ENCODE measurements around the gene GNB1L.

The GNB1L gene

DNA sequence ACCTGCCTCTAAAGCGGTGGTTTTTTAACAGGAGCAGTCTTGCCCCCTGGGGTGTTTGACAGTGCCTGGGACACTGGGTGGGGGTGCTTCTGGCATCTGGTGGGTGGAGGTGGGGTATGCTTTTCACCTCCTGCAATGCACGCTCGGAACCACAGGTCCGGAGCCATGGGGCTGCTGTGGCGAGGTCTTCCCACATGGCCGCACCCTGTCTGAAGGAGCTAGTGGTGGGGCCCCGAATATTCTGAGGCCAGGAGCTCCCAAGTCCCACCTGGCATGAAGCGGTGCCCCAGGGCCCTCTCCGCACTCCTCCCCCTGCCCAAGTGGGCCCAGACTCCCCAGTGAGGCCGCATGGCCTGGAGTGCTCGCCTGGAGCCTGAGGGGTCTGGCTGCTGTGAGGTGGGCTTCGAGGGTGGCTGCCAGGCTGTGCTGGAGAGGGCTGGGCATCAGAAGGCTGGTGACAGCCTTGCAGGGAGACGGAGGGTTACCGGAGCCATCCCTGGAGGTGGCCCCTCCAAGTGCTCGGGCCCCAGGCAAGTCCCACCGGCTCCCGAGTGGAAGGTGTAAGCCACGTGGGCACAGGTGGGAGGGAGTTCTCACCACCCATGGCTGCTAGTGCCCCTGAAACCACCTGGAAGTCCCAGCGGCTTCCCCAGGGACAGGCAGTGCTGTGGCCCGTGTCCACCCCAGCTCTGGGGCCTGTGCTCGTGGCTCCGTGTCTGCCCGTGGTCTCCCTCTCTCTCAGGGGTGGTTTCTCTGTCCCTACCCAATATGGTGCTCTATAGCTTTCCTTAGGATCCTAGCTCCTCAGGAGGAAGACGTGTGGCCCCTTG, 79.0 kb downstream of the GNB1L start:
- DNase-seq (ENCODE audit: low spot score) = no peak

DNA sequence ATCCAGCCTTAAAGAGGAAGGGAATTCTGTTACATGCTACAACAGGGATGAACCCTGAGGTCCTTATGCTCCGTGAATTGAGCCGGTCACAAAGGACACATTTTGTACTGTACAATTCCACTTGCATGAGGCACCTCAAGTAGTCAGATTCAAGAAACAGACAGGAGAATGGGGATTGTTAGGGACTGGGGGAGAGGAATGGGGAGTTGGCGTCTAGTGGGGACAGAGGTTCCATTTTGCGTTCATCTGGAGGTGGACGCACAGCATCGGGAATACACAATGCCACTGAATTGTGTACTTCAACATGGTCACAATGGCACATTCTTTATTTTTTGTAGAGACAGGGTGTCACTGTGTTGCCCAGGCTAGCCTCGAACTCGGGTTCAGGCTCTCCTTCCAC, 80.0 kb downstream of the GNB1L start:
- DNase-seq (ENCODE audit: low spot score) = no peak

DNA sequence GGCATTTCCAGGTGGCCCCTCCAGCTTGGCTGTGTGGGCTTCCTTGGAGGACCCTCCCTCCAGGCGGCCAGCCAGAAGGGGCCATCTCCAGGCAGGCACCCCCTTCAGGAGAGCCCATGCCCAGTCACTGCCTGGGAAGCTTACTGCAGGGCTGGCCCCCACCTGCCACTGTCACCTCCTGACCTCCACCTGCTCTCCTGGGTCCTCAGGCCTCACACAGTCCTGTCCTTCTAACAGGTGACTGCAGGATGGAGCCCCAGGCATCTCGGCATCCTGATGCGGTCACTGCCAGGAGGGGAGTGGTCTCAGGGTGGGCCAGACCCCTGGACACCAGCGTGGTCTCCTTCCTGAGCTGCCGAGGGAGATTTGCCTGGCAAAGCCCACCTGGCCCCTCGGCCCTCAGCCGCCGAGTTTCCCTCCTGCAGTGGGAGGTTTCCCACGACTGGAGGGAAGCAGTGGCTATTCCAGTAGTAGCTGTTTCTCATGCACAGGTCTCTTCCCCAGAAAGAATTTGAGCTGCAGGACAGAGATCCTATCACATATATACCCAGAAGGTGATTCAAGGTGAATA, 81.1 kb downstream of the GNB1L start:
- DNase-seq (ENCODE audit: low spot score) = no peak

DNA sequence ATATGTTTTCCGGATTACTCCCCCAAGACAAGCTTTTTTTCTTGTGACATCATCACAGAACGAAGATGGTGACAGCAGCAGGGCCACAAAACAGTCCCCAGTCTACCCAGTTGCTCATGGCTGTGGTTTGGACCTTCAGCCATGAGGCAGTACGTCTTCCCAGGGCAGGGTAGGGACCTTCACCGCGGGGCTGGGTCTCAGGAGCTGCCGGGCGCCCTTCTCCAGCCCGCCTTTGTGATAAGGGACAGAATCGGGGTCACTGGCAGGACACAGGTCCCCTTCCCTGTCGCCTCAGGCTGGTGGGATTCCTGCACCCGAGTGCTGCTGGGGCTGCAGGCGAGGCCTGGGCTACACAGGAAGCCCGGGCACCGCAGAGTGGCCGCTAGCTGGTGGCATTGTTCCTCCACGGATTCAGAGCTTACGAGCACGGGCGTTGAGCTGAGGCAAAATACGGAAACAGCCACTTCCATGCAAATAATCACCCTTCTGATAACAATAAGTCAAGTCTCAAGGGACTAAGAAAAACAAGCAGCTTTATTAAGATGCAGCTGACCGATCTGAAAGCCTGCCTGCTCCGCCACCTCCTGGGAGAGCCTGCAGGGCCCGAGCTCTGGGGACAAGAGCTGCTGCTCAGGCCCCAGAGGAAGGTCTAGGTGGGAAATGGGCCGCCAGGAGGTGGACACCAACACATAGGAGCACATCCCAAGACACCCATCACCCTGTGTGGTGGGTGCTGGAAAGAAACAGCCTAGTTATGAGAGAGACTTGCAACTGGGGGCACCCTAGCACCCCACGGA, 81.8 kb downstream of the GNB1L start:
- DNase-seq (ENCODE audit: low spot score) = no peak

DNA sequence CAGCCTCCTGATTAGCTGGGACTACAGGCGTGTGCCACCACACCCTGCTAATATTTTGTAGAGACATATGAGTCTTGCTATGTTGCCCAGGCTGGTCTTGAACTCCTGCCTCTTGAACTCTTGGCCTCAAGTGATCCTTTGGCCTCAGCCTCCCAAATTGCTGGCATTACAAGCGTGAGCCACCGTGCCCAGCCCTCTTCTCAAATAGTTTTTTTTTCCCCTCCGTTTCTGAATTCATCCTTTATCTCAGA, 82.3 kb downstream of the GNB1L start:
- no peak for DNase-seq (ENCODE audit: low spot score)

DNA sequence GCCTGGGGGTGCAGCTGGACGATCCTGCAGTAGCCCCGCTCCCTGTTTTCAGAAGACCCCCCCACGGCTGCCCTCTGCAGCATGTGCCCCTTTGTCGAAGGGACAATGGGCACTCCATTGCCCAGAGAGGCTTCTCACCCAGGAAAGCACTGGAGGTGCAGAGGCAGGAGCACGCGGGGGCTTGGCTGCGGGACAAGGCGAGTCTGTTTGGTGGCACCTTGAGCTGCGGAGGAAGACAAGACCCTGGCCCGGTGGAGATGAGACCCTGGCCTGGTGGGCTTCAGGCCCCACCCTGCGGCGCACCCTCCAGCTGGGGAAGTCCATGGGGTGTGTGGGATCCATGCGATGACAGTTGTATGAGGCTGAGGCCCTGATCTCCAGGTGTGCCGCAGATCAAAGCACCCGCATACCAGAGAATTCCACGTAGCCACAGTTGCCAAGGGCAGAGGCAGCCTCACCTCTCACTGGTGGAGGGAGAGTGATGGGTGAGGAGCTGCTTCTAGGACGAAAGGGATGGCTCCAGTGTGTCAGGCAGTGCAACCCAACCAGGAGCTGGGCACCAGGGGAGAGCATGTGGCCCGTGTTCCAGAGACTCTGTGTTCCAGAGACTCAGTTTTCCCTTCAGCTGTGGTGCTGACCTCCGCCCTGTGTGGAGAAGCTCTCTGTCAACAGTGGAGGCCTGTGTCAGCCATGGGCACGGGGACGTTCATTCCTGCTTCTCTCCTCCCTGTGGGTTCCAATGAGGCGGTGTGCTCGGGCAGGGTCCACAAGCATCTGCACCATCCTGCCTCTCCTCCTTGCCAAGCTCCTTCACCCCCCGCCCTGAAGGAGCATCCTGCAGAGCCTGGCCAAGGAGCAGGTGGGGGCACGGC, 84.1 kb downstream of the GNB1L start:
- no peak for DNase-seq (ENCODE audit: low spot score)

DNA sequence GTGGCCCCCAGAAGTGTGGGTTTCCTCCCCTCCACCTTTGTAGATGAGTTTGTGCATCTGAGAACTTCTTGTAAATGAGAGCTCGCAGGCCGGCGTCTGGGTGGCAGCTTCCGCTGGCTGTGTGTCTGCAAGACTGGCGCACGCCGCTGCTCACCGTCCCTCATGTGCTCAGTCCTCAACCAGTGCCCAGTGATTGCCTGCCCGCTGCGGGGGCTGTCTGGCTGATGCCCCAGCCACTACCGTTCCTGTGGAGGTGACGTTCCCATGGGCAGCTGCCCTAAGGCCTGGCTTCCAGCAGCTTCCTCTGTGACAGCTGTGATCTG, 85.3 kb downstream of the GNB1L start:
- no peak for DNase-seq (ENCODE audit: low spot score)

DNA sequence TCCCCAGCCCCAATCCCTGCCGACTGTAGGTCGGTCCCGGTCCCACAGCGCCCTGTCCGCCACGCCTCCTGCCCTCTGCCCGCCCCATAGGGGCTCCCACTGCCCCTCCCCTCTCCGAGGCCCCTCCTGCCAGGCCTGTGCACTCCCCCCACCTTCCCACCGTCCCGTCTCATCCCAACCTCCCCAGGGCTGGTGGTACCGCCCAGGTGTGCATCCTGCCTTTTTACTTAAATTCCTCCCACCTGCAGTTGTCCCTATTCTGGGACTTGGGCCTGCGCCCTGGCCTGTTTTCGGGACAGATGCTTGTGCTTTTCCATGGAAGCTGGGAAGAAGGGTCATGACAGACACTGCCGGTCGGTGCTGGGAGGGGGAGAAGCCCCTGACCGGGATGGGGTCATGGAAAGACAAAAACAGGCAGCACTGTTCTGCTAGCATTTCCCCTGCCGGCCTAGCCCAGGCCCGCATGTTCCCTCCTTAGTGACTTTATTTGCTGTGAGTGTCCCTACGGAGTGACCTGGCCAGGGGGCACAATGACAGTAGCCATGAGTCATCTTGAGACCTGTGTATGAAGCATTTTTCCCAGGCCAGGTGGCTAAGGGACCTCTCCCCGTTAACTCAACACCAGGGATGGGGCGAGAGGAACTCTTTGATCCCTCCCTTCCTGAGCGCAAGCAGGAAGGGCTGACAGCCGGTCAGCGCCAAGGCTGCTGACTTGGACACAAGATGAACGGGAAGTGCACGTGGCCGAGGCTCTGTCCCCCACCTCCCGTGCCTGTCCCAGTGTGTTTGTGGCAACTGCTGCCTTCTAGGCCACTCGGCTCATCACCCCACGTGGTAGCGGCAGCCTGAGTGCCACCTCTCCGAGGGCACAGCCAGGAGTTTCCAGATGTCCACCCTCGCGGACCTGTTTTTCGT, 87.0 kb downstream of the GNB1L start:
- no peak for DNase-seq (ENCODE audit: low spot score)

DNA sequence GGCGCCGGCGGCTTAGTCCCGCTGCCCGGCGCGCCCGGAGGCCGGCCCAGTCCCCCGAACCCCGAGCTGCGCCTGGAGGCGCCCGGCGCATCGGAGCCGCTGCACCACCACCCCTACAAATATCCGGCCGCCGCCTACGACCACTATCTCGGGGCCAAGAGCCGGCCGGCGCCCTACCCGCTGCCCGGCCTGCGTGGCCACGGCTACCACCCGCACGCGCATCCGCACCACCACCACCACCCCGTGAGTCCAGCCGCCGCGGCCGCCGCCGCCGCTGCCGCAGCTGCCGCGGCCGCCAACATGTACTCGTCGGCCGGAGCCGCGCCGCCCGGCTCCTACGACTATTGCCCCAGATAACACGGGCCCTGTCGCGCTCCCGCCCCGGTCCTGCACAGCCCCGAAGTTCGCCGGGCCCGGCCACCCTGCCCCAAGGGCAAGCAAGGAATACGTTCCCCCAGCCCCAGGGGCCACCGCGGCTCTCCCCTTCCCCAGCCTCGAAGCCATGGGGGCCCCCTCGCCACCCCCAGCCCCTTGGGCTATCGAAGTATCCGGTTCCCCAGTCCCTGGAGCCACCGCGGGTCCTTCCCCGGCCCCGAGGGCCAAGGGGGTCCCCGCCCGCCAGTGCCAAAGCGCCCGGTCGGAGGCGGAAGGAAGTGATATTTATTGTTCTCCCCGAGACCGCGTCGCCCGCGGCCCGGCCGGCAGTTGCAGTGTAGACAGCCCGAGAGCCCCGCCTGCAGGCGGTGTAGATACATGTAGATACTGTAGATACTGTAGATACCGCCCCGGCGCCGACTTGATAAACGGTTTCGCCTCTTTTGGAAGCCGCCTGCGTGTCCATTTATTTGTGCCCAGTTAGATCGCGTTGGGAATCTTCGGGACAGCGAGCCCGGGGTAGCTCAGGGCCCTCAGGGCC, 87.9 kb downstream of the GNB1L start:
- no peak for DNase-seq (ENCODE audit: low spot score)

DNA sequence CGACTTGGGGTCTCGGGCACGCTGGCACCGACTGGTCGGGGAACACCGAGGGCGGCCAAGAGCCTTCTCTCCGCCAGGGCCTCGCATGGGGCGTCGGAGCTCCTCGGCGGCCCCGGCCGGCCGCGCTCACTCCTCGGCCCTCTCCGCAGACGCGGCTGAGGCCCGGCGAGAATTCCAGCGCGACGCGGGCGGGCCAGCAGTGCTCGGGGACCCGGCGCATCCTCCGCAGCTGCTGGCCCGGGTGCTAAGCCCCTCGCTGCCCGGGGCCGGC, 88.5 kb downstream of the GNB1L start:
- no peak for DNase-seq (ENCODE audit: low spot score)

DNA sequence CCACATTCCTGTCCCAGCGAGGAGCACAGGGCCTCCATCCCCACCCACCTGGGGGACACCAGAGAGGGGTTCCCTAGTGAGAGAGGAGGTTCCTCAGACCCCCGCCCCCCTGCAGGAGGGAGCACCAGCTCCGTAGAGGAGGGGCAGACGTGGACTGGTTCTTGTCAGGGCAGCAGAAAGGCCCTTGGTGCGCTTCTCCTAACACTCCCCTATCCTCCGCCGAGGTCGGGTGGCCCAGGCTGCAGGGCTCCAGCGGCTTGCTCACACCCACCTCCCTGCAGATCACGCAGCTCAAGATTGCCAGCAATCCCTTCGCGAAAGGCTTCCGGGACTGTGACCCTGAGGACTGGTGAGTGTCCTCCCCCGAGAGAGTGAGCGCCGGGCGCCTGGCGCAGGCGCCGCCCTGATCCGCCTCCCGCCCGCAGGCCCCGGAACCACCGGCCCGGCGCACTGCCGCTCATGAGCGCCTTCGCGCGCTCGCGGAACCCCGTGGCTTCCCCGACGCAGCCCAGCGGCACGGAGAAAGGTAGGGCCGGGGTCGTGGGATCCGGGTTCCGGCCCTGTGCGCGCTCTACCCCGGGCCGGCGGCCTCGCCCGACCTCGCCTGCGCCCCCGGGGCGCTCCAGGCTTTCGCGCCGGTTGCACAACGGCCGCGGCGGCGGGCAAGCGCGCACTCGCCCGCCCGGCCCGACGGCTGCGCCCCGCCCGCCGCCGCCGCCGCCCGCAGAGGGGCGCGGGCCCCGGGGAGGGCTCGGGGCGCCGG, 89.0 kb downstream of the GNB1L start:
- no peak for DNase-seq (ENCODE audit: low spot score)

DNA sequence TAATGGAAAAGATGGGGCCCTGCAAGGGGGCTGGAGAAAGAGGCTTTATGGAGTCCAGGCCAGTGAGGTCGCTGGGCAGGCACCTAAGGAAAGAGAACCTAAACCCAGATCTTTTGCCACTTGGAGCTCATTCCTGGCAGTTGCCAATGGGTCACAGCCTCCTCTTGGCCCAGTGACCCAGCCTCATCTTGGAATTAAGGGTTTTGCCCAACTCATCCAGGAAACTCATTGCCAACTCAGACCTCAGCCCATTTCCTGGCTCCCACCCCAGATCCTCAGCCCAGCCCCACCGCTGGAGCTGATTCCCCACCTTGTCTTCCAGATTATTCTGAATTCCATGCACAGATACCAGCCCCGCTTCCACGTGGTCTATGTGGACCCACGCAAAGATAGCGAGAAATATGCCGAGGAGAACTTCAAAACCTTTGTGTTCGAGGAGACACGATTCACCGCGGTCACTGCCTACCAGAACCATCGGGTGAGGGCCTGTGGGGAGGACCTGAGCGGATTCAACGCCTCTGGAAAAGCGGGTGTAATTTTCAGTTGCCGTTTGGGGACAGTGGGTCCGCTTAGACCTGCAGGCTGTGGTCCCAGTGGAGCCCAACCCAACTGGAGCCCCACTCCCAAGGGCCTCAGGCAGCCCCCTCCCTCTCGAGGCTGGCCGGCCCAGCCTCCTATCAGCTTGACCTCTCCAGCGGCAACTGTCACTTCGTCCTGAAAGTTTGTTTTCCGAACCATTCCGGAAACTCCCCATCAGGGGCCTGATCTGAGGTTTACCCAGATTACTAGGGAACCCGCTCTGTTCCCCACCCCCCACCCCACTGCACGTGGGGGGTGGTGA, 89.8 kb downstream of the GNB1L start:
- no peak for DNase-seq (ENCODE audit: low spot score)

DNA sequence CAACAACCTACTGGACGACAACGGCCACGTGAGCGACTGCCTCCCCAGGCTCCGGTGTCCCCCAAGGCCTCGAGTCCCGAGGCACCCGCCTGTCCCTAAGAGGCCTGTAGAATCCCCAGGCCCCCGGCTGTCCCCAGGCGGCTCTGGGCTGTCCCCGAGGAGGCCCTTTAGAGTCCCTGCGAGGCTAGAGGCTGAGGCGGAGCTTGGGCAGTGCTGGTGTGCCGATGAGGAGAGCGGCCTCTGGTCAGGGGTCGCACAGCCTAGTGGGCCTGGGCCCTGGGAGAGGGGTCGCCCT, 90.4 kb downstream of the GNB1L start:
- DNase-seq (ENCODE audit: low spot score) = no peak

DNA sequence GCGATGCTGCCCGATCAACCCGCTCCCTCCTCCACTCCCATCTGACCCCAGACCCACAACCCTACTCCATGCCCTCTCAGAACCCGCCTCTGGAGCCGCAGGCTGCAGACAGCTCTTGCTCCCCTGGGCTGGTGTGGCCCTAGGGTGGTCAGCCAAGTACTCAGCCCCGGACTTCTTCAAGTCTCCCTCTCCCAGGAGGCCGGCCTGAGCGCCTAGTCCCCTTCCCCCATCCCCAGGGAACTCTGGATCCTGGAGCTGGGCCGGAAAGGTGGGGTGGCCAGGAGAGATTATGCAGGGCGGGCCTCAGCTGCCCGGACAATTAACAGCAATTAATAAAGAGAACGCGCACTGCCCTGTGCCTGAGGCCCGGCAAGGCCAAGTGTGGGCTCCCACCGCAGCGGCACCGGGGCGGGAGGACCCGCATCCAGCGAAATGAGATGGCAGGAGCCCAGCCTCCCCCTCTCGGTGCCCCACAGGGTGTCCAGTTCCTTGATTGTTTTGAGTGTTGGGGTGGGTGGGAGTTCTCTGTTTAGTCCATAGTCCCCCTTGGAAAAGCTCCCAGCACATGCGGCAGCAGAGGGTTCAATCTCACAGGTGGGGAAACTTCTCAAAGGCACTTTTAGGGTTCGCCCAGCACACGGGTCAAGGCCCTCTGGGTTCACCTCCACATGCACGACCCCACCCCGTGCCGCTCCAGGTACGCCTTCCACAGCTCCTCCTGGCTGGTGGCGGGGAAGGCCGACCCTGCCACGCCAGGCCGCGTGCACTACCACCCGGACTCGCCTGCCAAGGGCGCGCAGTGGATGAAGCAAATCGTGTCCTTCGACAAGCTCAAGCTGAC, 91.0 kb downstream of the GNB1L start:
- DNase-seq (ENCODE audit: low spot score) = no peak

DNA sequence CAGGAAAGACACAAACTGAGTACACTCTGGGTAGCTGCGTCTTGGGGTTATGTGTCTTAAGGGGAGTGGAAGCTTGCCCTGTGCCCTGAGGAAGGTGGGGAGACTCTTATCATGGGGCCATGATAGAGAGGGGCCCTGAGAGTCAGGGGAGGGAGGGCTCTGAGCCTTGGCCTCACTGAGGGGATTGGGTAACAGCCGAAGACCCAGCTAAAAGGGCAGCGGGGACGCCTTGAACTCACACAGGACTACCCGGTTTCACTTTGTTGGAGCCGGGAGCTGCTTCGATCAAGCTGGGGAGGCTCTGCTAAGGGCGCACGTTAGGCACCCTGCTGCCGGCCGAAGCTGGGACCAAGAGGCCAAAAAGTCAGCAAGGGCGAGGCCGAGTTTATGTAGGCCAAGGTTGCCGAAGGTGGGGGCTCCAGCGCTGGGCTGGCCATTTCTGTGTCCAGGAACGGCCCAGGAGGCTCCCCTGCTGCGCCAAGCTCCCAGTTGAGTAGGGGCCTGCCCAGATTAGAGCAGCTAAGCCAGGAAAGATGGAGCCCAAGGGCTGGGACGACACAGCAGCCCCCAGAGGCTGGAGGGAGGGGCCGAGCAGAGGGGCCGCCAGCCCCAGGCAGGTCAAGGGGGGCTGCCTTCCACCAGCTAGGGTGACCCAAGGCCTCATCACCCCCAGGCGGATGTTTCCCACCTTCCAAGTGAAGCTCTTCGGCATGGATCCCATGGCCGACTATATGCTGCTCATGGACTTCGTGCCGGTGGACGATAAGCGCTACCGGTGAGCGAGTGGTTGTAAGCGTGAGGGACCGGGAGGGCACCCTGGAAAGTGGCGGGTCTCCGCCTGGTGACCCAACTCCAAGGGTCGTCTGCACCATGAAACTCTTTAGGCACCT, 91.9 kb downstream of the GNB1L start:
- DNase-seq (ENCODE audit: low spot score) = no peak

DNA sequence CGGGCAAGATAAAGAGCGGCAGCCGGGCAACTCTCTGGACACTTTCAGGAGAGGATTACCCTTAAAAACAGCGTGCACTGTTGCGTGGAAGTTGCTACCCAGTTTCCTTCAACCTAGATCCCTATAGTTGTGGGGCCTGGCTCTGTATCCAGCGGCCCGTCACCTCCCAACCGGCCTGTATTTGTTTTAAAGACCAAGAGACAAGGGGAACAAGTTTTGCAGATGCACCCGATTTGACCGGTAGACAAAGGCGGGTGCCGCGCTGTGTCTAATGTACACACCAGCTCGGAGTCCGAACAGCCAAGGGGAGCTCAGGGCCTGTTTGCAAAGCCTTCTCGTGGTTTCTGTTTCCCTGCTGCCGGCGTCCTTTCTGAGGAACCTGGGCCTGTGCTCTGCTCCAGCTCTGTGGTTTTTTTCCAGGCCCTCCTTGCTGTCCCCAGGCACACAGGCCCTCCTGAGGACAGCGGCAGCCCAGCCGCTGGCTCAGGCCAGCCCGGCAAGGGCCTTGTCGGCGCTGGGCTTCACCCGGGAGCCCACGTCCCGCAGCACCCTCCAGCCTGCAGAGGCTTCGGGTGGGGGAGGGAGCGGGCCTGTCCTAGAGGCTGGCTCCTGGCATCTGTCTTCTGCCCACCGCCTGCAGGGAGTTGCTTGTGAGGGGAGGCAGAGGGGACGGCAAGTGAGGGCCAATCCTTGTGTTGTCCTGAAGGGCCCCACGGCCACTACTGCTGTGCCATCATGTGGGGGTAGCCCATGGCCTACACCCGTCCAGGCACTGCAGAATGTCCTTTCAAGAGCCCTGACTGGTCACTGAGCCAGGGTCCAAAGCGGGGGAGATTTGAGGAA, 92.7 kb downstream of the GNB1L start:
- no peak for DNase-seq (ENCODE audit: low spot score)

Data from ecto neural progenitor cell (in vitro differentiated cells).